CD4-positive, alpha-beta T cell treated with Interleukin-10 for 1 hour (primary cell): Measurements from ENCODE around the gene GALNT16.
"Not testable (repeated sequence)": the region's sequence is repeated elsewhere in the genome, so short reads cannot be mapped to it uniquely, and the experiment has no call there.

Source experiments
- DNase-seq: peaks from one replicate; pipeline ENCODE4 v3.0.0-alpha.2; 2020

GALNT16 gene

GRCh38 chr14:69287098-69288010, 27.4 kb downstream of the GALNT16 start:
- no peak for DNase-seq

- DNase-seq: no peak
Measured at GRCh38 chr14:69288011-69288771, 28.2 kb downstream of the GALNT16 start.

DNA sequence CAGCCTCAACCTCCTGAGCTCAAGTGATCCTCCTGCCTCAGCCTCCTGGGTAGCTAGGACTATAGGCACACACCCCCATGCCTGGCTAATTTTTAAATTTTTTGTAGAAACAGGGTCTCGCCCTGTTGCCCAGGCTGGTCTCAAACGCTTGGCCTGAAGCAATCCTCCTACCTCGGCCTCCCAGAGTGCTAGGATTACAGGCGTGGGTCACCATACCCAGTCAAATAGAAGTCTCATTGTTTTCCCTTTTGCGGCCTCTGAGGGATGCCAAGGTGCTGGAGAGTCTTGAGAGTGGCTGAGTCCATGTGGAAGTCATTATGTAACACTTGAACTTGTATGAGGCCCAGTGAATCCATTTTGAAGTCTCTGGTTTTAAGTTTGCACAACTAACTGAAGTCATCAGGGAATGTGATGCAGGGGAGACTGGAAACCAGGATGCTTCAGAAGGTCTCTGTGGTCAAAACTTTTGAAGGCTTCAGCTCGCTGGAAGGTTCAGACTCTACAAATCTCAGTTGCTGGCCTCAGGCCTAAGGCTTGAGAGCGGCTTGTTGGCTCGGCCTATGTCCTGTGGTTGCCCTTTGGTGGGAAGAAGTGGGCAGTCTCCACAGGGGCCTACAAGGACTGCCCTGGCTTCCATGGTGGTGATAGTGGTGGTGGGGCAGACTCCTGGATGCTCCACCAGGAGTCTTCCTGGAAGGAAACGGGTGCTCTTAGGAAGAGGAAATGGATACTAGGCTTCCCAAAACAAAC, 29.2 kb downstream of the GALNT16 start:
- DNase-seq: no peak

DNA sequence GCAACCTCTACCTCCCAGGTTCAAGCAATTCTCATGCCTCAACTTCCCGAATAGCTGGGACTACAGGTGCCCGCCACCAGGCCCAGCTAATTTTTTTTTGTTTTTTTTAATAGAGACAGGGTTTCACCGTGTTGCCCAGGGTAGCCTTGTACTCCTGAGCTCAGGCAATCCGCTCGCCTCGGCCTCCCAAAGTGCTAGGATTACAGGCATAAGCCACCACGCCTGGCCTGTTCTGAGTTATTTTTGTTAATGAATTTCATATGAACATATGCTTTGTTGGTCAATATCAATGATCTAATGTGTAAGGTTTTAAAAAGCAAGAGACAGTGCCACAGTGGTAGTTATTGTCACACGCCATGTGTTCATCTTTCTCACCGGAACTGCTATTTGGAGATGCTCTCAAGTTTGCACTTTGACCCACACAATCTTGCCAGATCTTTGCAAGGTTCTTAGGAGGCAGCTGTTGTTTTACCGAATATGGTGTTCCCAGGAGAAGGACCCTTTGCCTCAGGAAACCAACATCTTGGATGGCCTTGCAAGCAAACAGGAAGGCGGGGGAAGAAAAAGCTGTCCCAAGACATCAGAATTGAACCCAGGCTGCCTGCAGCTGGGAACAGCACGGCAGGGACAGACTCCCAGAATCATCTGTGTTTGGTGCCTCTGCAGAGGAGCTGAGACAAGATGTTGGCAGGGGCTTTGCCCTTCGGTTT, 30.0 kb downstream of the GALNT16 start:
- no peak for DNase-seq

- DNase-seq: not testable (repeated sequence)
Measured at GRCh38 chr14:69290881-69291280, 30.9 kb downstream of the GALNT16 start.

GRCh38 chr14:69291396-69291795, 31.4 kb downstream of the GALNT16 start:
- no peak for DNase-seq

DNA sequence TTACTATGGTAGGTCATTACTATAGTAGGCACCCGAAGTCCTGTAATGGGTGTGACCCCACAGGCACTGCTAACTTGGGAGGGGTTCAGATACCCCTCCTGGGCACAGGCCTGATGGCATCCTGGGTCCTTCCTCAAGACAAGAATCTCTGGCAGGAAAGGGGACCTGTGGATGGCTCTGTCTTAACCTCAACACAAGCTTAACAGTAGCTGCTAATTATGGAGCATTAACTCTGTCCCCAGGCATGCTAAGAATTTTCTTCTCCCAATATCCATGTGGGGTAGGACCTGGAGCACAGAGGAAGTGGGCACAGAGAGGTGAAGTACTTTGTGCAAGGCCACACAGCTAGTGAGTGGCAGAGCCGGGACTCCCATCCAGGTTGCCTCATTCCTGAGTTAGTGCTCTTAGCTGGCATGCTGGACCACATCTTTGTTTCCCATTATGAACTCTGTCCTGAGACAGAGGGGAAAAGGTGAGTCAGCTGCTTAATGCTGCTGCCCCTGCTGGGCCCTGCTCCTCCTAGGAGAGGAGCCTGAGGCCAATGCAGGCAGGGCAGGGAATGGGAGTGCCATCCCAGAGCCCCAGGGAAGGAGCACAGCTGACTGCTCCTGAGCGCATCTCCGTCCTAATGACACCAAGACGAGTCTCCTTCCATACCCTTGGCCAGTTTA, 32.1 kb downstream of the GALNT16 start:
- DNase-seq: no peak

DNA sequence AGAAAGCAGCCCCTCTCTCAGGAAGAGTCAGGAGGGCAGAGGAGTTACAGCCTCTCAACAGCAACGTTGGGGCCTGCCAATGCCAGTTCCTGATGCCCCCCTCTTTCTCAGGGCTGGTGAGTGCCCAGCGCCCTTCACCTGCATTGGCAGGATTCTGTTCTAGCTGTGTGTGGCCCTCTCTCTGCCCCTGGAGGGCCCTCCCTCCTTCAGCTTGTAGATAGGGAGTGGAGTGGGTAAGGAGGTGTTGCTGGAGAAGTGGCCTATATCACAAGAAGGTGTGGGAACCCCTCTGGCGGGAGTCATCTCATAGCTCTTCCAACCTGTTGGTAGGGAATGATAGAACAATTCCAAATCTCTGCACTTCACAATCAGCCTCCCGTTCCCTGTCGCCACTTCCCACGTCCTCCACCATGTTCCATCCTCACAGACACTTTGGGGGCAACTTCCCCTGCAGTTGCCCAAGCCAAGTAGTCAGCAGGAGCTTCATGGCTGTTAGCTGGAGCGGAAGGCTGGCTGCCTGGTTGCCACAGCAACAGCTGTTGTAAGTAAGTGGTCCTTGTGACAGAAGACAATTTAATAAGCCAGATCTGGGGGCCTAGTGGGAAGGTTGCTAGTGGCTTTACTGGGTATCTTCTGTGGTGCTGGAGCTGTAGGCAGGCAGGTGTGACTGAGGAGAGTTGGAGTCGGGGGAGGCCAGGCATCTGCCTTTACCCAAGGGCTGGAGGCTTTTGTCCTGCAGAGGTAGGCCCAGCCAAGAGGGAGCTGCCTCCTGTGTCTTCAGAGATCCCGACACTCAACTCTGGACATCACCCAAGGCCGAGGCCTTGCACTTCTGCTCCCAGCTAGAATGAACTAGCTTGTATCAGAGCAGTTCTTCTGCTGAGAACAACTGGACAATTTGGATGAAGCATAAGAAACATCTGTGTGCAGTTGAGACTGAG, 38.4 kb downstream of the GALNT16 start:
- DNase-seq: no peak

- DNase-seq: no peak
Measured at GRCh38 chr14:69299286-69300035, 39.5 kb downstream of the GALNT16 start.

- DNase-seq: no peak
Measured at GRCh38 chr14:69300601-69301221, 40.8 kb downstream of the GALNT16 start.

- no peak for DNase-seq
Measured at GRCh38 chr14:69303086-69303485, 43.1 kb downstream of the GALNT16 start.

GRCh38 chr14:69312608-69313007, 52.6 kb downstream of the GALNT16 start:
- DNase-seq: no peak

DNA sequence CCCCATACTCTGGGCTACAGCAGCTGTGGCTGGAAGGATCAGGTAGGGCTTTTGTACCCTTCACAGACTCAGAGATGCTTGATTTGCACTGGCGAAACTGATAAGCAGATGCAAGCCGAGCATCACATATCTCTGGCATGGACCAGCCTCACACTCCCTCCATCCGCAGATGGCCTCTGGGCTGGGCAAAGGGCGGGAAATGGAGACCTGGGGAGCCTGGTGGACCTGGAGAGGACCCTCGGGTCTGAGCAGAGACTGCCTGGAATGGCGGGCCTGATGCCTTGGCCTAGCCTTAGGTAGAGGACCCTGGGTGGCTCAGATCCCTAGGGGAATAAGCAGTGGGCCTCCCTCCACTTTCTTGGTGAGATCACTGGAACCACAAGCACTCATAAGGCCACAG, 53.2 kb downstream of the GALNT16 start:
- DNase-seq: no peak

GRCh38 chr14:69314327-69314726, 54.4 kb downstream of the GALNT16 start:
- no peak for DNase-seq

- no peak for DNase-seq
Measured at GRCh38 chr14:69315301-69315700, 55.3 kb downstream of the GALNT16 start.

GRCh38 chr14:69316449-69317101, 56.6 kb downstream of the GALNT16 start:
- no peak for DNase-seq

DNA sequence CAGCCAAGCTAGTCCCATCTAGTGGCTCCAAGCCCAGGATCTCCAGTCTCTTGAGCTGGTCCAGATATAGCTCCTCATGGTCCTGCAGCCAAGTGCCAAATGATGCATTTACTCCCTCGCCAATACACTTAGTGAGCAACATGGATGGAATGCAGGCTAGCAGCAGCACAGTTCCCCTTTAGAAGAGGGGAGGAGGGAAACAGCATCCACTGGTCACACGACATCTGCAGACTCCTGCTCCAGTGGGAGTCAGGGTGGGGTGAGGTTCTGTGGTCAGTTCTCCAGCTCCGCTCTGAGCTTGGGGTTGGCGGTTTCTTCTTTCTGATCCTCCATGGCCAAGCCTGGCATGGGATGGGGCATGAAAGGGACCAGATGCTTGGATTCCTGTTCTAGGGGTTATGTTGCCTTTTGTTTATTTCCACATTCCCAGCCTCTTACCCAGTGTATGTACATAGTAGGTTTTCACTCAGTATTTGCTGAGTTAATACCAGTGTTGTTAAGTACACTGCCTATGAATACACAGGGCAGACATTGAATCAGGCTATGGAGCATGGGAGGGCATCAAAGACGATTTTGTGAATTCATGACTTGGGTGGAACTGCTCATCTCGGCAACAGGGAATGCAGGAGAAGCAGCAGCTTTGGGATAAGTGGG, 57.3 kb downstream of the GALNT16 start:
- no peak for DNase-seq

GRCh38 chr14:69317780-69318179, 57.8 kb downstream of the GALNT16 start:
- DNase-seq: no peak

GRCh38 chr14:69318241-69318640, 58.3 kb downstream of the GALNT16 start:
- no peak for DNase-seq
